K562 (cell line): ENCODE measurements around the gene KDM2A. TPM values are rescaled to one million over a fixed set of nuclear protein-coding genes. Genes with fewer than 3 reads are reported as not detected.
A peak's percentile ranks its signal among the peaks of the same experiment; 100 is the strongest.

Source experiments
- ATAC-seq: fragments of 200-7000 bp; cut with Tn5 transposase; 3 replicates; pipeline ENCODE4 v1.9.1; 2020; ENCODE audit warnings: moderate library complexity
- BruUV-seq: library from RNA; stranded (reverse); fragments of 400-500 nt; replicated peaks from 2 replicates; lab custom pipeline; 2021; lab: Mats Ljungman, UMichigan
- CTCF ChIA-PET: fragments of 300-600 bp; formaldehyde crosslinking; extraction: SDS; loops from one replicate; lab custom pipeline; 2021; ENCODE audit warnings: low intra/inter-chr PET ratio; lab: Yijun Ruan, JAX
- POLR2A ChIA-PET: fragments of 300-600, 350-650 bp; sonication (Branson Sonifier 250); formaldehyde crosslinking; extraction: SDS; loops from one replicate; lab custom pipeline; 2021; ENCODE audit warnings: antibody characterized with exemption, inconsistent platforms; lab: Yijun Ruan, JAX
- DNase-seq, 4 experiments: peaks; one replicate each; pipeline versions ENCODE4 v3.0.0 to v3.0.0-alpha.2; 2011 to 2018; ENCODE audit warnings: low spot score in 3 of 4, mixed read lengths in 3 of 4; ENCODE audit errors: extremely low read depth in 1 of 4
- FAIRE-seq: peaks from 2 replicates; lab custom pipeline; 2011; peaks lifted over from hg19 to GRCh38; lab: Jason Lieb, UNC
- H2AFZ ChIP-seq: 2 replicates; pipeline ENCODE4 v1.6.0; 2011; ENCODE audit warnings: low read depth, low read length, control low read depth, inconsistent platforms
- H3K27ac ChIP-seq: fragments of 200-600 bp; 3 replicates; pipeline ENCODE4 v1.8.0; 2011; ENCODE audit warnings: low read depth, mild to moderate bottlenecking, control low read depth, inconsistent platforms, low read length, moderate library complexity, mixed read lengths; ENCODE audit errors: extremely low read depth
- H3K27me3 ChIP-seq, 2 experiments: fragments of 300-600 bp in 1 of 2; 2 replicates in 1 of 2; 3 replicates in 1 of 2; pipeline versions ENCODE4 v1.6.0 to v1.8.0; 2011; ENCODE audit warnings: inconsistent platforms in 2 of 2, low read length in 2 of 2, mild to moderate bottlenecking in 1 of 2, mixed read lengths in 1 of 2, moderate library complexity in 1 of 2; ENCODE audit not compliant: control insufficient read depth in 2 of 2, insufficient read depth in 2 of 2
- H3K36me3 ChIP-seq: fragments of 300-600 bp; 3 replicates; pipeline ENCODE4 v1.8.0; 2011; ENCODE audit warnings: mild to moderate bottlenecking, low read length, inconsistent platforms; ENCODE audit not compliant: control insufficient read depth, insufficient read depth
- H3K4me1 ChIP-seq, 2 experiments: fragments of 200-600 bp in 1 of 2; replicated peaks in 1 of 2; 2 replicates in 1 of 2; 3 replicates in 1 of 2; pipeline versions ENCODE4 v1.5.1 to v1.8.0; 2011; ENCODE audit warnings: inconsistent platforms in 2 of 2, low read length in 2 of 2, mild to moderate bottlenecking in 1 of 2, mixed read lengths in 1 of 2, moderate library complexity in 1 of 2; ENCODE audit not compliant: control insufficient read depth in 2 of 2, insufficient read depth in 2 of 2
- H3K4me2 ChIP-seq: 2 replicates; pipeline ENCODE4 v1.6.1; 2011; ENCODE audit warnings: low read length, control low read depth, inconsistent platforms, mixed read lengths; ENCODE audit not compliant: insufficient read depth
- H3K4me3 ChIP-seq: fragments of 200-600 bp; sonication (generic), shearing (Covaris generic); 2 replicates; pipeline ENCODE4 v1.5.1; 2016; ENCODE audit warnings: control low read depth, inconsistent platforms
- H3K79me2 ChIP-seq: fragments of 200-600 bp; 3 replicates; pipeline ENCODE4 v1.8.0; 2011; ENCODE audit warnings: low read length, inconsistent platforms; ENCODE audit not compliant: control insufficient read depth, insufficient read depth
- H3K9ac ChIP-seq, 2 experiments: 2 replicates each; pipeline versions ENCODE4 v1.6.0 to v1.6.1; 2011; ENCODE audit warnings: low read depth in 2 of 2, low read length in 2 of 2, control low read depth in 1 of 2, inconsistent platforms in 1 of 2, mild to moderate bottlenecking in 1 of 2, mixed read lengths in 1 of 2; ENCODE audit not compliant: insufficient read depth in 1 of 2
- H3K9me1 ChIP-seq: one replicate; pipeline ENCODE4 v1.6.0; 2011; ENCODE audit warnings: inconsistent platforms, mild to moderate bottlenecking, low read length, moderate library complexity; ENCODE audit not compliant: control insufficient read depth, insufficient read depth
- H3K9me3 ChIP-seq: replicated peaks from 2 replicates; pipeline ENCODE4 v1.5.1; 2011; ENCODE audit warnings: low read depth, low read length, inconsistent platforms; ENCODE audit not compliant: control insufficient read depth, insufficient read depth
- H4K20me1 ChIP-seq: replicated peaks from 2 replicates; pipeline ENCODE4 v1.6.1; 2011; ENCODE audit warnings: low read length, inconsistent platforms, mixed read lengths; ENCODE audit not compliant: control insufficient read depth, insufficient read depth
- ARID1B ChIP-seq: fragments of 450-650 bp; IDR thresholded peaks from 2 replicates; pipeline ENCODE4 v1.6.1; 2016; ENCODE audit warnings: antibody characterized with exemption, mild to moderate bottlenecking, inconsistent platforms
- BRD9 ChIP-seq: fragments of 450-650 bp; IDR thresholded peaks from 2 replicates; pipeline ENCODE4 v1.6.1; 2018; ENCODE audit warnings: low read depth; ENCODE audit not compliant: partially characterized antibody
- CBFA2T3 ChIP-seq: fragments of 450-650 bp; IDR thresholded peaks from 2 replicates; pipeline ENCODE4 v1.6.1; 2017
- ESRRB ChIP-seq: fragments of 250-450 bp; sonication (Bioruptor Pico); IDR thresholded peaks from 2 replicates; pipeline ENCODE4 v1.5.0; 2020; ENCODE audit warnings: mild to moderate bottlenecking, moderate library complexity, borderline replicate concordance
- FOXK1 ChIP-seq: sonication (generic); formaldehyde crosslinking; IDR thresholded peaks from 2 replicates; pipeline ENCODE4 v1.8.0; 2022; ENCODE audit warnings: missing genetic modification reagents, mild to moderate bottlenecking, borderline replicate concordance
- KLF16 ChIP-seq: IDR thresholded peaks from 2 replicates; pipeline ENCODE4 v1.6.1; 2016; ENCODE audit warnings: antibody characterized with exemption
- NFE2L1 ChIP-seq: fragments of 450-650 bp; IDR thresholded peaks from 2 replicates; pipeline ENCODE4 v1.6.1; 2016; ENCODE audit warnings: missing genetic modification characterization, low read depth, mild to moderate bottlenecking, missing compliant biosample characterization, moderate library complexity, borderline replicate concordance
- RAD21 ChIP-seq, 2 experiments: fragments of 250-450 bp in 1 of 2; fragments of 450-650 bp in 1 of 2; sonication (Bioruptor Pico) in 1 of 2; formaldehyde crosslinking in 1 of 2; IDR thresholded peaks in 1 of 2; conservative IDR thresholded peaks in 1 of 2; 2 replicates each; pipeline versions ENCODE4 v1.4.0 to v1.8.0; 2020 to 2022; ENCODE audit warnings: mild to moderate bottlenecking in 2 of 2, moderate library complexity in 1 of 2
- SMARCA4 ChIP-seq: fragments of 450-650 bp; IDR thresholded peaks from 2 replicates; pipeline ENCODE4 v1.6.1; 2016
- STAT5B ChIP-seq: fragments of 250-450 bp; sonication (Bioruptor Pico); IDR thresholded peaks from 2 replicates; pipeline ENCODE4 v1.8.0; 2021; ENCODE audit warnings: mild to moderate bottlenecking, inconsistent platforms
- YY1 ChIP-seq, 3 experiments: IDR thresholded peaks; 2 replicates each; pipeline ENCODE4 v1.6.1; 2011; ENCODE audit warnings: low read length in 2 of 3, mild to moderate bottlenecking in 2 of 3, moderate library complexity in 2 of 3, borderline replicate concordance in 1 of 3, control low read depth in 1 of 3, low read depth in 1 of 3; ENCODE audit not compliant: insufficient read depth in 3 of 3, insufficient replicate concordance in 2 of 3, control insufficient read depth in 1 of 3, insufficient read length in 1 of 3; ENCODE audit errors: extremely low read depth in 1 of 3
- ZNF165 ChIP-seq: fragments of 250-450 bp; sonication (Bioruptor Pico); IDR thresholded peaks from 2 replicates; pipeline ENCODE4 v1.4.0; 2020; ENCODE audit warnings: borderline replicate concordance
- ZNF586 ChIP-seq: fragments of 450-650 bp; formaldehyde crosslinking; conservative IDR thresholded peaks from 2 replicates; pipeline ENCODE4 v1.4.0; 2020; ENCODE audit warnings: mild to moderate bottlenecking, moderate library complexity
- ZNF644 ChIP-seq: fragments of 200-800 bp; sonication (Bioruptor generic); IDR thresholded peaks from 2 replicates; pipeline ENCODE4 v1.6.1; 2016; ENCODE audit warnings: low read depth, missing genetic modification characterization, missing compliant biosample characterization
- ZNF766 ChIP-seq: fragments of 200-800 bp; sonication (Bioruptor generic); conservative IDR thresholded peaks from 2 replicates; pipeline ENCODE4 v1.6.1; 2016; ENCODE audit warnings: missing genetic modification characterization, missing compliant biosample characterization
- WGBS: fragments of 100-300 bp; shearing (Covaris generic); methylation state at CpG from one replicate; pipeline ENCODE4 v1.1.6; 2016; ENCODE audit warnings: low coverage, mixed read lengths; ENCODE audit not compliant: insufficient coverage; ENCODE audit errors: missing lambda C conversion rate; 5-methylcytosine and 5-hydroxymethylcytosine counted together
- in situ Hi-C: fragments of 300-500 bp; cut with MboI; formaldehyde crosslinking; loops from 4 replicates; pipeline ENCODE4 v1.15.0; 2018; ENCODE audit warnings: inconsistent platforms, mixed read lengths
- intact Hi-C: fragments of 100-400 bp; cut with micrococcal nuclease; formaldehyde crosslinking; loops from 2 replicates; pipeline ENCODE4 v1.14.2; 2022
- polyA plus RNA-seq, 8 experiments: library from polyadenylated mRNA; depleted of rRNA in 4 of 8; stranded (reverse) in 5 of 8; unstranded in 3 of 8; fragments of >200 nt; fragmentation: Nextera tagmentation in 2 of 8; fragmentation: Illumina TruSeq in 1 of 8; extraction: Ambion mirVana in 2 of 8; extraction: Trizol in 1 of 8; gene quantifications; 2 replicates each; pipeline versions ENCODE4 v1.2.1 to v1.2.3, GENCODE V29; 2011 to 2014; ENCODE audit warnings: inconsistent platforms in 1 of 8, missing spikeins in 1 of 8
- total RNA-seq, 7 experiments: library from RNA; depleted of rRNA in 6 of 7; stranded (reverse); fragments of >200 nt in 6 of 7; fragmentation: Illumina TruSeq in 2 of 7; extraction: Trizol in 2 of 7; gene quantifications; 2 replicates each; pipeline versions ENCODE4 v1.2.1 to v1.2.3, GENCODE V29; 2011 to 2021; ENCODE audit warnings: low replicate concordance in 1 of 7
- TF ChIP-seq, protein P1 (sequence below), 2 experiments: fragments of 450-650 bp; IDR thresholded peaks; 2 replicates each; pipeline ENCODE4 v1.6.1; 2018; ENCODE audit warnings: mild to moderate bottlenecking in 2 of 2, low read depth in 1 of 2; ENCODE audit not compliant: partially characterized antibody in 2 of 2
- TF ChIP-seq, protein P2 (sequence below): fragments of 250-450 bp; sonication (Bioruptor Pico); IDR thresholded peaks from 2 replicates; pipeline ENCODE4 v1.8.0; 2021; ENCODE audit warnings: moderate library complexity, mild to moderate bottlenecking, inconsistent platforms

The KDM2A gene
- total and polyA plus RNA-seq, 9 of the 15 experiments (the other 6 are each of a cell fraction or from before 2014, with no cell fraction given) = 5.0 to 39.3 (median 21.3) TPM

DNA sequence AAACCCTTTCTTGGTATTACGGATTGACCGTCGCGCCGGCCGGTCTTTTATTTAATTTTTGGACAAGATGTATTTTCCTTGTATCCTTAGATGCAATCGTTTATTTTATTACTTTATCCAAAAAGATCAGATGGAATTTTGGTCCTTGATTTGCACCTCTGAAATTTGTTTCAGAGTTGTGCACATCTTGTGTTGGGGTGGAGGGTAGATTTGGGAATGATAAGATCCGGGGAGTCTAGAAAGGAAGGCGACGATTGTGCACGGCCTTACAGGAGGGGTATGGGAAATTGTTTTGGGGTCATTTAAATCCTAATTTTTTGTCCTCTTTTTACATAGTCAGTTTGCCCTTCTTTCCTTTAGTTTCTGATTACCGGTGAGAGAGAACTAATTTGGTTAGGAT, 1.4 kb downstream of the KDM2A start:
- peak overlapping the region; percentile 29 to 92; a peak in 3 of 4 replicates for H3K9ac ChIP-seq
- ChIA-PET POLR2A (no interaction called here), CTCF (no interaction called here)
- FAIRE-seq (peak; percentile 32), ATAC-seq (0 out of 3 replicates have a peak, but pooled peaks have one; percentile 19), DNase-seq (peak in 1 of 4 experiments; percentile 33)
- peak overlapping the region; percentile 76 for H3K4me2 ChIP-seq
- H3K27ac ChIP-seq = peak overlapping the region; percentile 91
- H3K79me2 ChIP-seq = peaks cover 61% of the 10 kb centered on the region
- H3K36me3 ChIP-seq = peaks cover 13% of the 10 kb centered on the region; the same call in 1 of the 3 replicates
- peaks cover 0 to 24% of the 10 kb centered on the region in 2 experiments; a peak in 4 of 5 replicates for H3K4me1 ChIP-seq
- peak overlapping the region; percentile 55 for H3K4me3 ChIP-seq
- intact Hi-C loops (loop anchor here (2.0 kb wide), 1 partner anchor 120 kb away; no protein-coding TSS in a partner anchor), in situ Hi-C loops (no loop called here)
- BruUV-seq = no TSS peak
- 0% methylated on average over 12 of the region's 12 CpGs for WGBS
- no peaks in the 10 kb centered on the region for H3K27me3 ChIP-seq
- H3K9me3 ChIP-seq = no peaks in the 10 kb centered on the region
- no peak overlapping the region for H2AFZ ChIP-seq
- no peaks in the 10 kb centered on the region for H3K9me1 ChIP-seq
- H4K20me1 ChIP-seq = peaks cover 10% of the 10 kb centered on the region; the same call in 1 of the 2 replicates
- TF ChIP-seq ARID1B (0 out of 2 replicates have a peak, but pooled peaks have one; percentile 8), SMARCA4 (peak; percentile 30; the same call in 1 of the 2 replicates), ZNF644 (tag) (no peak), STAT5B (CRISPR knock-in tag) (no peak), ESRRB (CRISPR knock-in tag) (no peak), KLF16 (no peak), ZNF165 (CRISPR knock-in tag) (no peak), NFE2L1 (tag) (no peak), RAD21 (CRISPR knock-in tag; conservative IDR thresholded peaks at IDR 0.05 in 1 of 2, IDR thresholded peaks at IDR 0.05 in 1 of 2) (no peak), ZNF766 (CRISPR knock-in tag) (no peak), BRD9 (peak; percentile 7), FOXK1 (CRISPR knock-in tag) (no peak), YY1 (IDR thresholded peaks at IDR 0.05; ENCODE audit: borderline replicate concordance in 1 of 3, control insufficient read depth in 1 of 3, extremely low read depth in 1 of 3, insufficient read depth in 3 of 3, insufficient read length in 1 of 3, insufficient replicate concordance in 2 of 3, low read depth in 1 of 3, low read length in 2 of 3) (no peak), ZNF586 (CRISPR knock-in tag) (no peak), CBFA2T3 (no peak)
- TF ChIP-seq, protein P1, sequence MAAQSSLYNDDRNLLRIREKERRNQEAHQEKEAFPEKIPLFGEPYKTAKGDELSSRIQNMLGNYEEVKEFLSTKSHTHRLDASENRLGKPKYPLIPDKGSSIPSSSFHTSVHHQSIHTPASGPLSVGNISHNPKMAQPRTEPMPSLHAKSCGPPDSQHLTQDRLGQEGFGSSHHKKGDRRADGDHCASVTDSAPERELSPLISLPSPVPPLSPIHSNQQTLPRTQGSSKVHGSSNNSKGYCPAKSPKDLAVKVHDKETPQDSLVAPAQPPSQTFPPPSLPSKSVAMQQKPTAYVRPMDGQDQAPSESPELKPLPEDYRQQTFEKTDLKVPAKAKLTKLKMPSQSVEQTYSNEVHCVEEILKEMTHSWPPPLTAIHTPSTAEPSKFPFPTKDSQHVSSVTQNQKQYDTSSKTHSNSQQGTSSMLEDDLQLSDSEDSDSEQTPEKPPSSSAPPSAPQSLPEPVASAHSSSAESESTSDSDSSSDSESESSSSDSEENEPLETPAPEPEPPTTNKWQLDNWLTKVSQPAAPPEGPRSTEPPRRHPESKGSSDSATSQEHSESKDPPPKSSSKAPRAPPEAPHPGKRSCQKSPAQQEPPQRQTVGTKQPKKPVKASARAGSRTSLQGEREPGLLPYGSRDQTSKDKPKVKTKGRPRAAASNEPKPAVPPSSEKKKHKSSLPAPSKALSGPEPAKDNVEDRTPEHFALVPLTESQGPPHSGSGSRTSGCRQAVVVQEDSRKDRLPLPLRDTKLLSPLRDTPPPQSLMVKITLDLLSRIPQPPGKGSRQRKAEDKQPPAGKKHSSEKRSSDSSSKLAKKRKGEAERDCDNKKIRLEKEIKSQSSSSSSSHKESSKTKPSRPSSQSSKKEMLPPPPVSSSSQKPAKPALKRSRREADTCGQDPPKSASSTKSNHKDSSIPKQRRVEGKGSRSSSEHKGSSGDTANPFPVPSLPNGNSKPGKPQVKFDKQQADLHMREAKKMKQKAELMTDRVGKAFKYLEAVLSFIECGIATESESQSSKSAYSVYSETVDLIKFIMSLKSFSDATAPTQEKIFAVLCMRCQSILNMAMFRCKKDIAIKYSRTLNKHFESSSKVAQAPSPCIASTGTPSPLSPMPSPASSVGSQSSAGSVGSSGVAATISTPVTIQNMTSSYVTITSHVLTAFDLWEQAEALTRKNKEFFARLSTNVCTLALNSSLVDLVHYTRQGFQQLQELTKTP (IDR thresholded peaks at IDR 0.05; ENCODE audit: low read depth in 1 of 2, partially characterized antibody in 2 of 2) = peak in 1 of 2 experiments; percentile 22
- TF ChIP-seq, protein P2, sequence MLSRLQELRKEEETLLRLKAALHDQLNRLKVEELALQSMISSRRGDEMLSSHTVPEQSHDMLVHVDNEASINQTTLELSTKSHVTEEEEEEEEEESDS = no peak
